ENCODE measurements around the gene NDRG2.
"Not testable (repeated sequence)": the region's sequence is repeated elsewhere in the genome, so short reads cannot be mapped to it uniquely, and the experiment has no call there.

NDRG2 gene

GRCh38 chr14:21033133-21033698 is 8.4 kb upstream of the NDRG2 start:
- no peak for DNase-seq

- DNase-seq, result no peak
Observed at GRCh38 chr14:21032326-21033132, 7.7 kb upstream of the NDRG2 start.

GRCh38 chr14:21030531-21030930 is 5.7 kb upstream of the NDRG2 start:
- DNase-seq, result no peak

GRCh38 chr14:21029917-21030316 is 5.1 kb upstream of the NDRG2 start, which contains the start of gene TPPP2:
TSS of gene TPPP2 (plus strand) at chr14:21030217. CDS start at chr14:21030582, 365 bp downstream.
- DNase-seq, result no peak

- no peak for DNase-seq
Observed at GRCh38 chr14:21026988-21027315, 2.1 kb upstream of the NDRG2 start.

- DNase-seq, result no peak
Observed at GRCh38 chr14:21026274-21026987, 1.6 kb upstream of the NDRG2 start.

- no peak for DNase-seq
Observed at GRCh38 chr14:21025371-21026273, 761 bp upstream of the NDRG2 start.

GRCh38 chr14:21023817-21024584 is 860 bp downstream of the NDRG2 start:
- no peak for DNase-seq

GRCh38 chr14:21023174-21023573 is 1.7 kb downstream of the NDRG2 start:
- DNase-seq, result no peak

- no peak for DNase-seq
Observed at GRCh38 chr14:21022686-21023085, 2.2 kb downstream of the NDRG2 start.

GRCh38 chr14:21020977-21021545 is 3.8 kb downstream of the NDRG2 start:
- DNase-seq, result no peak

- DNase-seq, result peak; percentile 41
Observed at GRCh38 chr14:21019366-21019765, 5.5 kb downstream of the NDRG2 start.

- DNase-seq, result no peak
Observed at GRCh38 chr14:21018781-21019180, 6.1 kb downstream of the NDRG2 start.

GRCh38 chr14:21018286-21018685 is 6.6 kb downstream of the NDRG2 start:
- DNase-seq, result no peak

- DNase-seq, result no peak
Observed at GRCh38 chr14:21017528-21018245, 7.2 kb downstream of the NDRG2 start.

- no peak for DNase-seq
Observed at GRCh38 chr14:21016413-21017190, 8.3 kb downstream of the NDRG2 start.

GRCh38 chr14:21015312-21015711 is 9.5 kb downstream of the NDRG2 start:
- DNase-seq, result no peak

GRCh38 chr14:21014761-21015190 is 10.1 kb downstream of the NDRG2 start:
- DNase-seq, result peak; percentile 82

GRCh38 chr14:21011136-21011535 is 13.7 kb downstream of the NDRG2 start:
- no peak for DNase-seq

GRCh38 chr14:21009721-21010120 is 15.1 kb downstream of the NDRG2 start:
- DNase-seq, result not testable (repeated sequence)
